Progenitor cell of endocrine pancreas (in vitro differentiated cells): Measurements from ENCODE around the gene HAUS2. TPM values are rescaled to one million over a fixed set of nuclear protein-coding genes. Genes with fewer than 3 reads are reported as not detected.
A peak's percentile ranks its signal among the peaks of the same experiment; 100 is the strongest.

Experiments used
- DNase-seq: peaks from one replicate; pipeline ENCODE4 v3.0.0; 2021; ENCODE audit warnings: low spot score; ENCODE audit not compliant: unreplicated experiment
- H3K27ac Mint-ChIP-seq: 2 replicates; pipeline ENCODE4 v1.8.0; 2021; ENCODE audit warnings: mild to moderate bottlenecking, moderate library complexity, mixed read lengths
- H3K27me3 Mint-ChIP-seq: 2 replicates; pipeline ENCODE4 v1.8.0; 2021; ENCODE audit warnings: mixed read lengths
- H3K36me3 Mint-ChIP-seq: 2 replicates; pipeline ENCODE4 v1.8.0; 2022; ENCODE audit warnings: mixed read lengths; ENCODE audit not compliant: insufficient read depth
- H3K4me1 Mint-ChIP-seq: 2 replicates; pipeline ENCODE4 v1.8.0; 2021; ENCODE audit warnings: low read depth, mixed read lengths
- H3K4me3 Mint-ChIP-seq: 2 replicates; pipeline ENCODE4 v1.8.0; 2021; ENCODE audit warnings: low read depth, mild to moderate bottlenecking, moderate library complexity, mixed read lengths
- H3K9me3 Mint-ChIP-seq: 2 replicates; pipeline ENCODE4 v1.8.0; 2021; ENCODE audit warnings: low read depth, mixed read lengths
- total RNA-seq: library from RNA; stranded (reverse); gene quantifications from 2 replicates; pipeline ENCODE4 v1.2.1, GENCODE V29; 2021
- TF ChIP-seq, protein P1 (sequence below): fragments of 200-600 bp; sonication (generic); IDR thresholded peaks from one replicate; pipeline ENCODE4 v1.5.0; 2021; ENCODE audit warnings: antibody characterized with exemption, mild to moderate bottlenecking; ENCODE audit not compliant: unreplicated experiment

The HAUS2 gene
- total RNA-seq, 1 donor from 2014 or later = 22.0 TPM

GRCh38 chr15:42576040-42576594, 27.5 kb downstream of the HAUS2 start:
- Mint-ChIP-seq H3K4me1 (peaks cover 3% of the 10 kb centered on the region), H3K27ac (no peak overlapping the region), H3K27me3 (peaks cover 64% of the 10 kb centered on the region), H3K36me3 (no peaks in the 10 kb centered on the region), H3K4me3 (peak overlapping the region; percentile 81), H3K9me3 (no peaks in the 10 kb centered on the region)
- TF ChIP-seq, protein P1, sequence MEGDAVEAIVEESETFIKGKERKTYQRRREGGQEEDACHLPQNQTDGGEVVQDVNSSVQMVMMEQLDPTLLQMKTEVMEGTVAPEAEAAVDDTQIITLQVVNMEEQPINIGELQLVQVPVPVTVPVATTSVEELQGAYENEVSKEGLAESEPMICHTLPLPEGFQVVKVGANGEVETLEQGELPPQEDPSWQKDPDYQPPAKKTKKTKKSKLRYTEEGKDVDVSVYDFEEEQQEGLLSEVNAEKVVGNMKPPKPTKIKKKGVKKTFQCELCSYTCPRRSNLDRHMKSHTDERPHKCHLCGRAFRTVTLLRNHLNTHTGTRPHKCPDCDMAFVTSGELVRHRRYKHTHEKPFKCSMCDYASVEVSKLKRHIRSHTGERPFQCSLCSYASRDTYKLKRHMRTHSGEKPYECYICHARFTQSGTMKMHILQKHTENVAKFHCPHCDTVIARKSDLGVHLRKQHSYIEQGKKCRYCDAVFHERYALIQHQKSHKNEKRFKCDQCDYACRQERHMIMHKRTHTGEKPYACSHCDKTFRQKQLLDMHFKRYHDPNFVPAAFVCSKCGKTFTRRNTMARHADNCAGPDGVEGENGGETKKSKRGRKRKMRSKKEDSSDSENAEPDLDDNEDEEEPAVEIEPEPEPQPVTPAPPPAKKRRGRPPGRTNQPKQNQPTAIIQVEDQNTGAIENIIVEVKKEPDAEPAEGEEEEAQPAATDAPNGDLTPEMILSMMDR = no peak
- DNase-seq = no peak

- H3K4me3 Mint-ChIP-seq = peak overlapping the region; percentile 81
- peaks cover 71% of the 10 kb centered on the region for H3K27me3 Mint-ChIP-seq
- no peak overlapping the region for H3K27ac Mint-ChIP-seq
- peaks cover 4% of the 10 kb centered on the region for H3K4me1 Mint-ChIP-seq
- H3K36me3 Mint-ChIP-seq = no peaks in the 10 kb centered on the region
- TF ChIP-seq, protein P1 = no peak
- DNase-seq = no peak
- H3K9me3 Mint-ChIP-seq = no peaks in the 10 kb centered on the region
Measured at GRCh38 chr15:42576776-42577175, 28.1 kb downstream of the HAUS2 start.

DNA sequence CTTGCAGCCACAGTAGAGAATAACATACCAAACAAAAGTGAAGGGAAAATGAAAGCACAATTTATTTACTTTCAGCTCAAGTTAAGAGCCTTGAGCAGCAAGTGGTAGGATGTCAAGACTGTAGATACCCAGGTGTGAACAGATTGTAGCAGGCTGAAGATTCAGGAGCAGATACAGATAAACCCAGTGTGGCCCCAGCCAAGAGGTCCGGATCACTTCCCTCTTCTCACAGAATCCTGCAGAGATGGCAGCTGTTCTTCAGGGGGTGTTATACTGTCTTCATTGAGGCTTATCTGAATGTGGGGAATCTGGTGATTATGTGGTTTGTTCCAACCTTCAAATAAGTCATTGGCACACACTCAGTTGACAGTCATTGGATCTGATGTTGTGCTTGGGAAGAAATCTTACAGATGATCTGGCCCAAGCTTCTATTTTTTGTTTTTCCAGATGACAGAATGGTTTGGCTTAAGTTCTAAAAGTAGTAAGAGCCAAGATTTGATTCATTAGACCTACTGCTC, 28.9 kb downstream of the HAUS2 start:
- H3K27me3 Mint-ChIP-seq = peaks cover 76% of the 10 kb centered on the region
- H3K4me3 Mint-ChIP-seq = no peak overlapping the region

GRCh38 chr15:42578984-42579537, 30.4 kb downstream of the HAUS2 start:
- Mint-ChIP-seq H3K9me3 (no peaks in the 10 kb centered on the region), H3K4me1 (peaks cover 18% of the 10 kb centered on the region), H3K36me3 (no peaks in the 10 kb centered on the region), H3K4me3 (no peak overlapping the region), H3K27me3 (peaks cover 80% of the 10 kb centered on the region), H3K27ac (no peak overlapping the region)
- TF ChIP-seq, protein P1 = no peak
- DNase-seq = no peak

More for the DNA sequence above, 28.9 kb downstream of the HAUS2 start:
- no peak for DNase-seq
- no peak overlapping the region for H3K27ac Mint-ChIP-seq
- H3K36me3 Mint-ChIP-seq = no peaks in the 10 kb centered on the region
- no peaks in the 10 kb centered on the region for H3K9me3 Mint-ChIP-seq
- peaks cover 5% of the 10 kb centered on the region for H3K4me1 Mint-ChIP-seq
- TF ChIP-seq, protein P1 = no peak

GRCh38 chr15:42581272-42581730, 32.7 kb downstream of the HAUS2 start:
- TF ChIP-seq, protein P1 = no peak
- H3K27me3 Mint-ChIP-seq = peaks cover 70% of the 10 kb centered on the region
- peak overlapping the region; percentile 47 for H3K27ac Mint-ChIP-seq
- peak overlapping the region; percentile 70 for H3K4me3 Mint-ChIP-seq
- peak; percentile 63 for DNase-seq
- peaks cover 23% of the 10 kb centered on the region for H3K4me1 Mint-ChIP-seq
- H3K9me3 Mint-ChIP-seq = no peaks in the 10 kb centered on the region
- H3K36me3 Mint-ChIP-seq = no peaks in the 10 kb centered on the region
